HG02678 (cell line): ENCODE measurements around the gene GATA3.

Experiments
- ATAC-seq: cut with Tn5 transposase; IDR thresholded peaks from one replicate; pipeline ENCODE4 v1.9.1; 2021; ENCODE audit warnings: mild to moderate bottlenecking, moderate library complexity; ENCODE audit not compliant: unreplicated experiment

The GATA3 gene

GRCh38 chr10:8063128-8063908 is 8.8 kb downstream of the GATA3 start:
- ATAC-seq: no peak

DNA sequence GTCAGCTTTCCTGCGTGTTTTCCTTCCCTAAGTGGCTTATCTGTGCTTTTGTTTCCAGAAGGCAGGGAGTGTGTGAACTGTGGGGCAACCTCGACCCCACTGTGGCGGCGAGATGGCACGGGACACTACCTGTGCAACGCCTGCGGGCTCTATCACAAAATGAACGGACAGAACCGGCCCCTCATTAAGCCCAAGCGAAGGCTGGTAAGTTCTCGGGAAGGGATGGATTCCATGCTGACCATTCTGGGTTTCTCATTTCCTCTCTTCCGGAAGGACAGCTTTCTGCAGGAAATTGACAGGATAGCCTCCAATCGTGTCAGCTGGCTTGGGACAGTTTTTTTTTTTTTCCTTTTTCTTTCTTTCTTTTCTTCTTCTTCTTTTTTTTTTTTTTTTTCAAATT is 9.4 kb downstream of the GATA3 start:
- no peak for ATAC-seq

- no peak for ATAC-seq
These were observed 9.9 kb downstream of the GATA3 start for GRCh38 chr10:8064436-8064835.

GRCh38 chr10:8065651-8066050 is 11.2 kb downstream of the GATA3 start:
- ATAC-seq: no peak

DNA sequence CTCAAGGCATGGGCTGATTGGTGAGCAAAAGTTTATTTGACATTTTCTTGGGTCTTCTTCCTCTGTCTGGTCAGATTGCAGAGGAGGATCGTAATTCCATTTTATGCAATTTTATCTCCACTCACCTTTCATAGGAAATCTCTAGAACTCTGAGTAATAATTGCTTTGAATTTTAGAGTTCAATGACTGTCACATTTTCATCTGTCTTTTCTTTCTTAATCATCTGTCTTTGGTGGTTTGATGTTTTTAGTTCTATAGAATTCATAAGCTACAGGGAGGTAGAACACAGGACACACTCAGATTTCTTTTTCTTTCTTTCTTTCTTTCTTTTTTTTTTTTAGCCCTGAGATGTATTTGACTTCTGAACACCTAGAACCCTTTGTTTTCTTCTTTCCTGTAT is 11.6 kb downstream of the GATA3 start:
- ATAC-seq: no peak

- ATAC-seq: no peak
These were observed 12.3 kb downstream of the GATA3 start for GRCh38 chr10:8066797-8067196.

- ATAC-seq: no peak
These were observed 14.6 kb downstream of the GATA3 start for GRCh38 chr10:8069108-8069507.

DNA sequence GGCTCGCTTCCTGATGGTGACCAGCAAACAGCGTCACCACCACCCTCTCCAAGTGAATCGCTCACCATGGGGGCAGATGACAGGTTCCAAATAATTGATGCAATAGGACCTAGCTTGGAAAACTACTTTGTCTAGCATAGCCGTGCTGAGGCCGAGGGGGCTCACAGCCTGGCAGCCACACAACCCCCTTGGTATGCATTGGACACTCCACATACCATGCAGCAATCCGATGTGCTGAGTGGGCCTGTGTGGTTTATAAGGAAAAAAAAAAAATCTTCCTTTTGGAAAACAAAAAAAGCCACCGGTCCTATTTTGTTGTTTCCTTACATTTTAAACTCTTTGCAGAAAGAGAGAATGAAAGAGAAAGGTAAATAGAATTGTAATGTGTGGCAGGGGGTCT is 15.1 kb downstream of the GATA3 start:
- no peak for ATAC-seq

GRCh38 chr10:8070440-8070839 is 16.0 kb downstream of the GATA3 start:
- ATAC-seq: no peak

DNA sequence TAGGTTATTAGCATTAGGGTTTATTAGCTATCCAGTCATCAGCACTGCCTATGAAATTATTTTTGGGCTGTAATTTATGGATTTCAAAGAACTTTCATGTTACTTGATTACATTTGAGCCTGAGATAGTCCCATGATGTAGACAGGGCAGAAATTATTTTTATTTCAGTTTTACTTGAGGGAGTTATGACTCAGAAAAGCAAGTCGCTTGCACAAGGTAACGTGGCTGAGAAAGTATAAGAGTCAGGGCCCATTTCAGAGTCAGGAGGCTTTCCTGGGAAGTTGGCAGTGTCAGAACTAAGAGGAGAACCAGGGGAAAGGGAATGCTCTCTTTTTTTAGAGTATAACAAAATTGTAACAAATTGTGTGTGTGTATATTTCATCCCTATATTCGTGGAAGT is 16.5 kb downstream of the GATA3 start:
- ATAC-seq: no peak

GRCh38 chr10:8071666-8072065 is 17.2 kb downstream of the GATA3 start:
- ATAC-seq: no peak

DNA sequence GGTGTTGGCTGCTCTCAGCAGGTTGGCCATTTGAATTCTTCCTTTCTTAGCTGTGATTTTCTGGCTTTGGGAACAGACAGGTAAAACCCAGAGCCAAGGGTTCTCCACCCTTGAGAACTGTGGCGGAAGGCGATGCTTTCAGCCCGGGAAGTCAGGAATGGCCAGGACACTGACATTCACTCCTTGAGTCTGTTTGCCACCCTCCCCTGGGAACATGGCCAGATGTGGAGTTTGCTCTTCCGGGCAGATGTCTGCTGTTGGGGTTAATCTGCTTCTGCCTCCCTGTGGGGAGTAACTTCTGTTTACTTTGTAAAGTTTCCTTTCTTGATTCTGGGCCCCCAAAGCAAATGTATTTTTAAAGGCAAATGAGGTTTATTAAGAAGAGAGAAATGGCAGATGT is 17.7 kb downstream of the GATA3 start:
- ATAC-seq: no peak

DNA sequence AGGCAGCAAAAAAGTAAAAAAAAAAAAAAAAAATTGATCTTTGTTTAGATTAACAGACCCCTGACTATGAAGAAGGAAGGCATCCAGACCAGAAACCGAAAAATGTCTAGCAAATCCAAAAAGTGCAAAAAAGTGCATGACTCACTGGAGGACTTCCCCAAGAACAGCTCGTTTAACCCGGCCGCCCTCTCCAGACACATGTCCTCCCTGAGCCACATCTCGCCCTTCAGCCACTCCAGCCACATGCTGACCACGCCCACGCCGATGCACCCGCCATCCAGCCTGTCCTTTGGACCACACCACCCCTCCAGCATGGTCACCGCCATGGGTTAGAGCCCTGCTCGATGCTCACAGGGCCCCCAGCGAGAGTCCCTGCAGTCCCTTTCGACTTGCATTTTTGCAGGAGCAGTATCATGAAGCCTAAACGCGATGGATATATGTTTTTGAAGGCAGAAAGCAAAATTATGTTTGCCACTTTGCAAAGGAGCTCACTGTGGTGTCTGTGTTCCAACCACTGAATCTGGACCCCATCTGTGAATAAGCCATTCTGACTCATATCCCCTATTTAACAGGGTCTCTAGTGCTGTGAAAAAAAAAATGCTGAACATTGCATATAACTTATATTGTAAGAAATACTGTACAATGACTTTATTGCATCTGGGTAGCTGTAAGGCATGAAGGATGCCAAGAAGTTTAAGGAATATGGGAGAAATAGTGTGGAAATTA is 19.4 kb downstream of the GATA3 start:
- ATAC-seq: no peak

DNA sequence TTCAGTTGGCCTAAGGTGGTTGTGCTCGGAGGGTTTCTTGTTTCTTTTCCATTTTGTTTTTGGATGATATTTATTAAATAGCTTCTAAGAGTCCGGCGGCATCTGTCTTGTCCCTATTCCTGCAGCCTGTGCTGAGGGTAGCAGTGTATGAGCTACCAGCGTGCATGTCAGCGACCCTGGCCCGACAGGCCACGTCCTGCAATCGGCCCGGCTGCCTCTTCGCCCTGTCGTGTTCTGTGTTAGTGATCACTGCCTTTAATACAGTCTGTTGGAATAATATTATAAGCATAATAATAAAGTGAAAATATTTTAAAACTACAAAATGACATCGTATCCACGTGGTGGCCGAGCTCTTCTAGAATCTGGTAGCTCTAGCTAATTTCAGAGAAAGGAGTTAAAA is 20.4 kb downstream of the GATA3 start:
- ATAC-seq: no peak

GRCh38 chr10:8075282-8076260 is 21.1 kb downstream of the GATA3 start:
- ATAC-seq: no peak

GRCh38 chr10:8076933-8077332 is 22.4 kb downstream of the GATA3 start:
- ATAC-seq: no peak

- ATAC-seq: no peak
These were observed 23.5 kb downstream of the GATA3 start for GRCh38 chr10:8078027-8078426.

- no peak for ATAC-seq
These were observed 24.6 kb downstream of the GATA3 start for GRCh38 chr10:8079126-8079525.

- ATAC-seq: no peak
These were observed 30.3 kb downstream of the GATA3 start for GRCh38 chr10:8084799-8085198.

DNA sequence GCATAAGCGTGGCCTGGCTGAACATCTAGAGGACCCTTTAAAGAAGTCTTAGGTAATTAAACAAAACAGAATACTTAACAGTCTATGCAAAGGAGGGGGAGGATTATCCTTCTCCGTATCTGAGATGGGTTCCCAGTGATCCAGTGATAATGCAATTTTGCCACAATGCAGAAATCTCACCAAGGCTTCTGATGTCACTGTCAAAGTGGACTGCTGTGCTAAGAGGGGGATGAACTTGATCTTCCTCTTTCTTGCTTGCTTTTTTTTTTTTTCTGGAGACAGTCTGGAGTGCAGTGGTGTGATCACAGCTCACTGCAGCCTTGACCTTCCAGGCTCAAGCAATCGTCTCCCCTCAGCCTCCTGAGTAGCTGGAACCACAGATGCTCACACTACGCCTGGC is 30.8 kb downstream of the GATA3 start:
- no peak for ATAC-seq

GRCh38 chr10:8086315-8086714 is 31.8 kb downstream of the GATA3 start:
- no peak for ATAC-seq
